SU-DHL-6 (cell line): ENCODE measurements around the gene C3orf22.

Source experiments
- H2AFZ ChIP-seq: fragments of 200-600 bp; sonication (generic); 2 replicates; pipeline ENCODE4 v1.6.1; 2014; ENCODE audit warnings: low read depth, mild to moderate bottlenecking, moderate library complexity, mixed read lengths, antibody characterized with exemption, low read length; ENCODE audit not compliant: severe bottlenecking
- H3F3A ChIP-seq: fragments of 200-600 bp; shearing (Covaris generic); 2 replicates; pipeline ENCODE4 v1.6.0; 2016; ENCODE audit warnings: antibody characterized with exemption, mild to moderate bottlenecking; ENCODE audit not compliant: insufficient read depth
- H3K27ac ChIP-seq: fragments of 200-600 bp; sonication (generic); 2 replicates; pipeline ENCODE4 v1.5.1; 2016; ENCODE audit warnings: low read depth, mild to moderate bottlenecking, low read length, moderate library complexity, mixed read lengths
- H3K27me3 ChIP-seq: fragments of 200-600 bp; sonication (generic), shearing (Covaris generic); 2 replicates; pipeline ENCODE4 v1.6.0; 2014; ENCODE audit warnings: mild to moderate bottlenecking, low read length
- H3K36me3 ChIP-seq: fragments of 200-600 bp; sonication (generic); 2 replicates; pipeline ENCODE4 v1.6.1; 2014; ENCODE audit warnings: mild to moderate bottlenecking, low read length, mixed read lengths
- H3K4me2 ChIP-seq: fragments of 300-600, 200-600 bp; shearing (Covaris generic), sonication (generic); 2 replicates; pipeline ENCODE4 v1.6.0; 2014; ENCODE audit warnings: low read length, low read depth, mild to moderate bottlenecking; ENCODE audit not compliant: poor library complexity, severe bottlenecking
- H3K4me3 ChIP-seq: fragments of 200-600 bp; sonication (generic); 2 replicates; pipeline ENCODE4 v1.5.1; 2014; ENCODE audit warnings: antibody characterized with exemption, low read length, mild to moderate bottlenecking, mixed read lengths; ENCODE audit not compliant: insufficient read depth, poor library complexity, severe bottlenecking
- H3K79me2 ChIP-seq: fragments of 200-600 bp; sonication (generic); 2 replicates; pipeline ENCODE4 v1.6.1; 2014; ENCODE audit warnings: mild to moderate bottlenecking, low read length, moderate library complexity; ENCODE audit not compliant: insufficient read depth
- H3K9ac ChIP-seq: fragments of 200-600 bp; sonication (generic); 2 replicates; pipeline ENCODE4 v1.7.0; 2014; ENCODE audit warnings: mild to moderate bottlenecking, low read length
- H3K9me2 ChIP-seq: fragments of 200-600 bp; sonication (generic); replicated peaks from 2 replicates; pipeline ENCODE4 v1.6.1; 2014; ENCODE audit warnings: low read length; ENCODE audit not compliant: insufficient read depth
- H3K9me3 ChIP-seq: fragments of 200-600 bp; sonication (generic); 2 replicates; pipeline ENCODE4 v1.6.1; 2014; ENCODE audit warnings: low read length, mixed read lengths; ENCODE audit not compliant: insufficient read depth
- H4K20me1 ChIP-seq: fragments of 200-600 bp; sonication (generic); 2 replicates; pipeline ENCODE4 v1.6.1; 2014; ENCODE audit warnings: low read depth, mild to moderate bottlenecking, antibody characterized with exemption, low read length, moderate library complexity, mixed read lengths
- CTCF ChIP-seq: fragments of 200-600 bp; sonication (generic); IDR thresholded peaks from one replicate; pipeline ENCODE4 v1.5.1; 2017; ENCODE audit warnings: antibody characterized with exemption, mild to moderate bottlenecking, low read length, moderate library complexity; ENCODE audit not compliant: insufficient read depth, poor library complexity, severe bottlenecking
- EZH2phosphoT487 ChIP-seq: fragments of 200-600 bp; sonication (generic), shearing (Covaris generic); conservative IDR thresholded peaks from 2 replicates; pipeline ENCODE4 v1.6.1; 2018; ENCODE audit warnings: mild to moderate bottlenecking, antibody characterized with exemption, low read length, moderate library complexity, mixed read lengths

C3orf22 gene

GRCh38 chr3:126568776-126569342, 10.1 kb upstream of the C3orf22 start:
- H3K36me3 ChIP-seq = no peaks in the 10 kb centered on the region
- H3K4me3 ChIP-seq = no peak overlapping the region
- H2AFZ ChIP-seq = no peak overlapping the region
- no peak overlapping the region for H3K9ac ChIP-seq
- H4K20me1 ChIP-seq = no peaks in the 10 kb centered on the region
- no peaks in the 10 kb centered on the region for H3K79me2 ChIP-seq
- H3K9me2 ChIP-seq = no peaks in the 10 kb centered on the region
- H3K27me3 ChIP-seq = no peaks in the 10 kb centered on the region
- H3F3A ChIP-seq = no peaks in the 10 kb centered on the region
- TF ChIP-seq EZH2phosphoT487 (no peak), CTCF (no peak)
- no peak overlapping the region for H3K27ac ChIP-seq
- no peaks in the 10 kb centered on the region for H3K9me3 ChIP-seq
- H3K4me2 ChIP-seq = no peak overlapping the region

- TF ChIP-seq EZH2phosphoT487 (no peak), CTCF (no peak)
- H3K27ac ChIP-seq = no peak overlapping the region
Observed at GRCh38 chr3:126567696-126568438, 9.1 kb upstream of the C3orf22 start.

GRCh38 chr3:126562737-126563276, 4.1 kb upstream of the C3orf22 start:
- TF ChIP-seq EZH2phosphoT487 (no peak), CTCF (no peak)
- Histone ChIP-seq H4K20me1 (no peaks in the 10 kb centered on the region), H3K9me3 (no peaks in the 10 kb centered on the region), H3K27ac (no peak overlapping the region), H3K79me2 (no peaks in the 10 kb centered on the region), H3K36me3 (no peaks in the 10 kb centered on the region), H3K4me2 (no peak overlapping the region), H3K9ac (no peak overlapping the region), H2AFZ (no peak overlapping the region), H3F3A (no peaks in the 10 kb centered on the region), H3K4me3 (no peak overlapping the region), H3K9me2 (no peaks in the 10 kb centered on the region), H3K27me3 (no peaks in the 10 kb centered on the region)

More at GRCh38 chr3:126567696-126568438, 9.1 kb upstream of the C3orf22 start:
- Histone ChIP-seq H3K4me2 (no peak overlapping the region), H3K79me2 (no peaks in the 10 kb centered on the region), H3K4me3 (no peak overlapping the region), H3K9me2 (no peaks in the 10 kb centered on the region), H4K20me1 (no peaks in the 10 kb centered on the region), H3K36me3 (no peaks in the 10 kb centered on the region), H3F3A (no peaks in the 10 kb centered on the region), H3K27me3 (no peaks in the 10 kb centered on the region), H3K9ac (no peak overlapping the region), H2AFZ (no peak overlapping the region), H3K9me3 (no peaks in the 10 kb centered on the region)
